Gastrocnemius medialis (tissue), 4 donors: ENCODE results near the gene SHKBP1. TPM values are rescaled to one million over a fixed set of nuclear protein-coding genes. Genes with fewer than 3 reads are reported as not detected.
"Not testable (repeated sequence)": the region's sequence is repeated elsewhere in the genome, so short reads cannot be mapped to it uniquely, and the experiment has no call there.

Experiments used
- ATAC-seq, 2 donors: fragments of 150-250 bp; one replicate each; pipeline ENCODE4 v1.9.1; 2016
- DNase-seq, 2 donors: peaks; one replicate each; pipeline ENCODE4 v3.0.0-alpha.2; 2019
- H3K27ac ChIP-seq, 4 donors: fragments of 200-600 bp; sonication (generic); 1 replicate in 1 of 4; 2 replicates in 3 of 4; pipeline ENCODE4 v1.5.1; 2016 to 2018; ENCODE audit warnings: mild to moderate bottlenecking in 2 of 4, moderate library complexity in 1 of 4
- H3K27me3 ChIP-seq, 3 donors: fragments of 200-600 bp; sonication (generic) in 2 of 3; 1 replicate in 1 of 3; 2 replicates in 2 of 3; pipeline versions ENCODE4 v1.5.1 to v1.6.0; 2016 to 2019; ENCODE audit warnings: mild to moderate bottlenecking in 1 of 3, moderate library complexity in 1 of 3
- H3K36me3 ChIP-seq, 2 donors: fragments of 200-600 bp; sonication (generic) in 1 of 2; one replicate each; pipeline ENCODE4 v1.5.1; 2017 to 2018
- H3K4me1 ChIP-seq, 2 donors: fragments of 200-600 bp; sonication (generic) in 1 of 2; one replicate each; pipeline ENCODE4 v1.5.1; 2016 to 2017; ENCODE audit warnings: mild to moderate bottlenecking in 2 of 2
- H3K4me3 ChIP-seq, 4 donors: fragments of 200-600 bp; sonication (generic) in 3 of 4; 1 replicate in 1 of 4; 2 replicates in 3 of 4; pipeline ENCODE4 v1.5.1; 2016 to 2019; ENCODE audit warnings: mild to moderate bottlenecking in 2 of 4
- H3K9me3 ChIP-seq, 3 donors: fragments of 200-600 bp; sonication (generic) in 2 of 3; 1 replicate in 1 of 3; 2 replicates in 2 of 3; pipeline ENCODE4 v1.5.1; 2016 to 2019
- CTCF ChIP-seq, 5 experiments: fragments of 450-650 bp in 3 of 5; fragments of 200-600 bp in 2 of 5; sonication (generic) in 2 of 5; IDR thresholded peaks in 4 of 5; conservative IDR thresholded peaks in 1 of 5; 1 replicate in 4 of 5; 2 replicates in 1 of 5; pipeline ENCODE4 v1.5.1; 2016 to 2019; ENCODE audit warnings: antibody characterized with exemption in 5 of 5, mild to moderate bottlenecking in 3 of 5, moderate library complexity in 3 of 5
- POLR2A ChIP-seq, 2 donors: fragments of 450-650 bp; IDR thresholded peaks; one replicate each; pipeline ENCODE4 v1.6.1; 2017; ENCODE audit warnings: antibody characterized with exemption in 2 of 2, mild to moderate bottlenecking in 2 of 2, moderate library complexity in 2 of 2
- in situ Hi-C, 4 donors: fragments of 200-750 bp; cut with MboI; loops; one replicate each; pipeline versions ENCODE4 v1.15.0 to v1.8.0; 2017; ENCODE audit warnings: low sequenced_read_pairs in 4 of 4
- intact Hi-C: fragments of 100-400 bp; cut with DNase I; formaldehyde crosslinking; loops from one replicate; pipeline ENCODE4 v1.15.1; 2023; ENCODE audit warnings: low total_unique reads
- total RNA-seq, 4 donors: library from RNA; depleted of rRNA; stranded (reverse); fragments of >200 nt; gene quantifications; one replicate each; pipeline versions ENCODE4 v1.1.0 to v1.2.3, GENCODE V29; 2016

SHKBP1 gene
- total RNA-seq, 4 donors from 2014 or later = 11.1 to 24.5 (median 23.6) TPM

DNA sequence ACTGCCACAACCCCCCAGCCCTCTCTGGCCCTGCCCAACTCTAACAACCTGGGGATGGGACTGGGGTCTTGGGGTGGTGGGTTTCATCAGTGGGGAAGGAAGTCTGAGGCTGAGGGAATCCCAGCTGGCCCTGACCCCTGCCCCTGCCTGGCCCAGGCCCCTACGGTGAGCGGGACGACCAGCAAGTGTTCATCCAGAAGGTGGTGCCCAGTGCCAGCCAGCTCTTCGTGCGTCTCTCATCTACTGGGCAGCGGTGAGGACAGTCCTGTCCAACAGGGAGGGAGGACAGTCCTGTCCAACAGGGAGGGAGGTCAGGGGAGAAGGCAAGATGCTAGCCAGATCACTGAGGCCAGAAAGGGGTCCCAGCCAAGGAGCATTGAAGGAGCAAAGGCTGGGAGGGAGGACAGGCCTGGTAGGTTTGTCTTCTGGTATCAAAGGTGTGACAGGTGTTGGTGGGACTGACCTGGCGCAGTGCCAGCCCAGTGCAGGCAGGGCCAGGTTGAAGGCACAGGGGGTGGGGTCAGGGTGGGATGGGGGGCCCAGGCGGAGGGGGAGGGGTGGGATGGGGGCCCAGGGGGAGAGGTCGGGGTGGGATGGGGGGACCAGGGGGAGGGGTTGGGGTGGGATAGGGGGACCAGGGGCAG, 12.4 kb downstream of the SHKBP1 start:
- Histone ChIP-seq H3K27ac (no peak overlapping the region), H3K4me1 (no peaks in the 10 kb centered on the region), H3K4me3 (no peak overlapping the region), H3K9me3 (no peaks in the 10 kb centered on the region), H3K36me3 (no peaks in the 10 kb centered on the region), H3K27me3 (no peaks in the 10 kb centered on the region)
- intact Hi-C loops (no loop called here), in situ Hi-C loops (no loop called here)
- DNase-seq (no peak), ATAC-seq (no peak)
- no peak for TF ChIP-seq CTCF (IDR thresholded peaks at IDR 0.05 in 4 of 5, conservative IDR thresholded peaks at IDR 0.05 in 1 of 5)
- TF ChIP-seq POLR2A (IDR thresholded peaks at IDR 0.05) = no peak

DNA sequence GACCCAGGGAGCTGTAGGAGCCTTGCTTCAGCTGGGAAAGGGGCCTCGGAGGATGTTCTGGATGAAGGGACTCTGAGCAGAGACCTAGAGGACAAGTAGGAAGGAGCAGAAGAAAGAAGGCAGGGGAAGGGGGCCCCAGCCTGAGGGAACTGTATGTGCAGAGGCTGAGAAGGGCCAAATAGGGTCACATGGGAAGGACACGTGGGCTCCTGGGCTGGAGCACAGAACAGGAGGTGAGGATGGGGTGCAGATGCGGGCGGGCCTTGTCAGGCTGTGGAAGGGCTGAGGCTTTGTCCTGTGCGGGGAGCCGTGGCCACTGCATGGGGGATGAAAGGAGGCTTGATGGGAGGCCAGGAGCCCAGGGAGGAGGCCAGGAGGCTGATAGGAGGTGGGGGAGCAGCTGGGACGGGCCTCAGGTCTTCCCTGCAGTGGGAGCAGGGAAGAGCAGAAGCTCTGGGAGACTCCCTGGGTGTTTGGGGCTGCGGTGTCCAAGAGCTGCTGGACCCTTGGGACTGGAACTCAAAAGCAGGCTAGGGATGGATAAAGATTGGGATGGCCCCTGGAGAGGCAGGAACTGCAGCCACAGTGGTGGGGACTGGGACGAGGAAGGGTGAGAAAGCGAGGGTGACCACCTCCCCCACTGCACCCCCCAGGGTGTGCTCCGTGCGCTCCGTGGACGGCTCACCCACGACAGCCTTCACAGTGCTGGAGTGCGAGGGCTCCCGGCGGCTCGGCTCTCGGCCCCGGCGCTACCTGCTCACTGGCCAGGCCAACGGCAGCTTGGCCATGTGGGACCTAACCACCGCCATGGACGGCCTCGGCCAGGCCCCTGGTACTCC, 13.1 kb downstream of the SHKBP1 start:
- no peak overlapping the region for H3K4me3 ChIP-seq
- in situ Hi-C loops = loop anchor here in 2 of 4 donors (10.0 kb wide), 1 partner anchor 55 kb away; no protein-coding TSS in a partner anchor
- DNase-seq (no peak), ATAC-seq (no peak)
- H3K27me3 ChIP-seq = no peaks in the 10 kb centered on the region
- intact Hi-C loops = no loop called here
- H3K36me3 ChIP-seq = no peaks in the 10 kb centered on the region
- H3K27ac ChIP-seq = no peak overlapping the region
- no peaks in the 10 kb centered on the region for H3K4me1 ChIP-seq
- no peaks in the 10 kb centered on the region for H3K9me3 ChIP-seq
- TF ChIP-seq CTCF (IDR thresholded peaks at IDR 0.05 in 4 of 5, conservative IDR thresholded peaks at IDR 0.05 in 1 of 5) = no peak
- TF ChIP-seq POLR2A (IDR thresholded peaks at IDR 0.05) = no peak

DNA sequence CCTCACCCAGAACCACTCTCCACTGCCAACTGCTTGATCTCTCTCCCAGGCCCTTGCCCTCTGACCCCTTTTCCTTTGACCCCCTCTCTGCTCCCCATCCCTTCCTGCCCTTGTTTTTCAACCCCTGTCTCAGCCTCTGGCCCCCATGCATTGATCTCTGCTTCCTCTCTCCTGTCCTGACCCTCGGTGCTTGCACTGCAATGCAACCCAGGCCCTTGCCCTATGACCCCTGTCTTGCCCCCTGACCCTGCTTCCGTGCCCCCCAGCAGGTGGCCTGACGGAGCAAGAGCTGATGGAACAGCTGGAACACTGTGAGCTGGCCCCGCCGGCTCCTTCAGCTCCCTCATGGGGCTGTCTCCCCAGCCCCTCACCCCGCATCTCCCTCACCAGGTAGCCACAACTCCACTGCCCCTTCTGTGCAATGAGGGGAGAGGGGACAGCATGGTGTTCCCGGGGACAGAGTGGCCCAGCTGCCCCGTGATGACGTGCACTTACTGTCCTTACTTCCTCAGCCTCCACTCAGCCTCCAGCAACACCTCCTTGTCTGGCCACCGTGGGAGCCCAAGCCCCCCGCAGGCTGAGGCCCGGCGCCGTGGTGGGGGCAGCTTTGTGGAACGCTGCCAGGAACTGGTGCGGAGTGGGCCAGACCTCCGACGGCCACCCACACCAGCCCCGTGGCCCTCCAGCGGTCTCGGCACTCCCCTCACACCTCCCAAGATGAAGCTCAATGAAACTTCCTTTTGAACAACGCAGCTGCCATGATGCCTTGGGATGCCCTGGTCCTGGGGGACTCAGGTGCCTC, 14.0 kb downstream of the SHKBP1 start:
- in situ Hi-C loops (loop anchor here in 2 of 4 donors (10.0 kb wide), 1 partner anchor 56 kb away; no protein-coding TSS in a partner anchor), intact Hi-C loops (no loop called here)
- Histone ChIP-seq H3K4me3 (no peak overlapping the region), H3K9me3 (no peaks in the 10 kb centered on the region), H3K27ac (no peak overlapping the region), H3K27me3 (no peaks in the 10 kb centered on the region), H3K36me3 (no peaks in the 10 kb centered on the region), H3K4me1 (no peaks in the 10 kb centered on the region)
- TF ChIP-seq CTCF (IDR thresholded peaks at IDR 0.05 in 4 of 5, conservative IDR thresholded peaks at IDR 0.05 in 1 of 5) = no peak
- DNase-seq (no peak), ATAC-seq (no peak)

GRCh38 chr19:40591724-40592123, 15.1 kb downstream of the SHKBP1 start:
- H3K27me3 ChIP-seq, ATAC-seq, H3K4me1 ChIP-seq, H3K36me3 ChIP-seq, H3K27ac ChIP-seq, intact Hi-C loops, H3K9me3 ChIP-seq, H3K4me3 ChIP-seq, DNase-seq: not testable (repeated sequence)
- in situ Hi-C loops = loop anchor here in 2 of 4 donors (10.0 kb wide), 1 partner anchor 57 kb away; no protein-coding TSS in a partner anchor
